CD14-positive monocyte (primary cell): ENCODE data around the gene PLOD1. TPM values are rescaled to one million over a fixed set of nuclear protein-coding genes. Genes with fewer than 3 reads are reported as not detected.
"Not testable (repeated sequence)": the region's sequence is repeated elsewhere in the genome, so short reads cannot be mapped to it uniquely, and the experiment has no call there.

Source experiments
- DNase-seq, 3 donors: peaks; one replicate each; pipeline ENCODE4 v3.0.0-alpha.2; 2011 to 2022
- H2AFZ ChIP-seq: 2 replicates; pipeline ENCODE4 v1.6.0; 2012; ENCODE audit warnings: mild to moderate bottlenecking, low read depth, low read length, inconsistent platforms; ENCODE audit not compliant: insufficient read depth, poor library complexity, severe bottlenecking
- H3K27ac ChIP-seq, 2 donors: 1 replicate in 1 of 2; 2 replicates in 1 of 2; pipeline ENCODE4 v1.5.1; 2012 to 2013; ENCODE audit warnings: low read length in 2 of 2, control low read depth in 1 of 2, inconsistent platforms in 1 of 2, low read depth in 1 of 2, mild to moderate bottlenecking in 1 of 2
- H3K27me3 ChIP-seq, 2 donors: one replicate each; pipeline versions ENCODE4 v1.6.0 to v1.6.1; 2011 to 2013; ENCODE audit warnings: low read length in 2 of 2; ENCODE audit not compliant: control insufficient read depth in 2 of 2, insufficient read depth in 2 of 2
- H3K36me3 ChIP-seq, 2 donors: replicated peaks in 1 of 2; 1 replicate in 1 of 2; 2 replicates in 1 of 2; pipeline versions ENCODE4 v1.5.1 to v1.6.1; 2012 to 2013; ENCODE audit warnings: low read length in 2 of 2, control low read depth in 1 of 2, inconsistent platforms in 1 of 2, mild to moderate bottlenecking in 1 of 2; ENCODE audit not compliant: insufficient read depth in 2 of 2, control insufficient read depth in 1 of 2
- H3K4me1 ChIP-seq, 2 donors: 1 replicate in 1 of 2; 2 replicates in 1 of 2; pipeline versions ENCODE4 v1.5.1 to v1.6.1; 2012 to 2013; ENCODE audit warnings: low read length in 2 of 2, control low read depth in 1 of 2, inconsistent platforms in 1 of 2, mild to moderate bottlenecking in 1 of 2, moderate library complexity in 1 of 2; ENCODE audit not compliant: insufficient read depth in 2 of 2, control insufficient read depth in 1 of 2
- H3K4me2 ChIP-seq: replicated peaks from 2 replicates; pipeline ENCODE3; 2012; ENCODE audit warnings: low read length, moderate library complexity, mild to moderate bottlenecking; ENCODE audit not compliant: poor library complexity, severe bottlenecking; ENCODE audit errors: extremely low read depth
- H3K4me3 ChIP-seq, 3 experiments: fragments of 200-600 bp in 1 of 3; sonication (generic) in 1 of 3; replicated peaks in 1 of 3; 1 replicate in 2 of 3; 2 replicates in 1 of 3; pipeline ENCODE4 v1.5.1; 2011 to 2013; ENCODE audit warnings: low read length in 3 of 3, mild to moderate bottlenecking in 3 of 3, control low read depth in 2 of 3, low read depth in 2 of 3, inconsistent platforms in 1 of 3, moderate library complexity in 1 of 3
- H3K79me2 ChIP-seq: 2 replicates; pipeline ENCODE4 v1.6.0; 2012; ENCODE audit warnings: mild to moderate bottlenecking, control low read depth, inconsistent platforms, low read length, moderate library complexity; ENCODE audit not compliant: insufficient read depth
- H3K9ac ChIP-seq: 2 replicates; pipeline ENCODE4 v1.6.0; 2017; ENCODE audit warnings: low read length, mild to moderate bottlenecking; ENCODE audit not compliant: insufficient read depth, poor library complexity, severe bottlenecking
- H3K9me3 ChIP-seq, 2 donors: replicated peaks in 1 of 2; 1 replicate in 1 of 2; 2 replicates in 1 of 2; pipeline versions ENCODE4 v1.5.1 to v1.6.1; 2012 to 2013; ENCODE audit warnings: low read length in 2 of 2, control low read depth in 1 of 2; ENCODE audit not compliant: control insufficient read depth in 1 of 2, insufficient read depth in 1 of 2
- H4K20me1 ChIP-seq: 2 replicates; pipeline ENCODE4 v1.6.0; 2012; ENCODE audit warnings: mild to moderate bottlenecking, low read length, control low read depth, moderate library complexity; ENCODE audit not compliant: insufficient read depth
- H3K27ac Mint-ChIP-seq, 7 donors: one replicate each; pipeline ENCODE4 v1.8.0; 2020; ENCODE audit warnings: mild to moderate bottlenecking in 7 of 7, mixed read lengths in 7 of 7, moderate library complexity in 6 of 7, inconsistent platforms in 2 of 7
- H3K27me3 Mint-ChIP-seq, 3 donors: one replicate each; pipeline ENCODE4 v1.8.0; 2021 to 2022; ENCODE audit warnings: low read depth in 3 of 3, mild to moderate bottlenecking in 3 of 3, mixed read lengths in 3 of 3, moderate library complexity in 3 of 3, inconsistent platforms in 1 of 3
- H3K36me3 Mint-ChIP-seq, 2 donors: one replicate each; pipeline ENCODE4 v1.8.0; 2020; ENCODE audit warnings: mixed read lengths in 2 of 2, inconsistent platforms in 1 of 2, mild to moderate bottlenecking in 1 of 2
- H3K4me1 Mint-ChIP-seq: one replicate; pipeline ENCODE4 v1.8.0; 2020; ENCODE audit warnings: mild to moderate bottlenecking, mixed read lengths
- H3K4me3 Mint-ChIP-seq, 2 donors: one replicate each; pipeline ENCODE4 v1.8.0; 2020; ENCODE audit warnings: mild to moderate bottlenecking in 2 of 2, mixed read lengths in 2 of 2, moderate library complexity in 1 of 2
- H3K9me3 Mint-ChIP-seq, 7 donors: one replicate each; pipeline ENCODE4 v1.8.0; 2020 to 2022; ENCODE audit warnings: mixed read lengths in 7 of 7, mild to moderate bottlenecking in 6 of 7, moderate library complexity in 6 of 7, inconsistent platforms in 2 of 7
- CTCF ChIP-seq: fragments of 200-600 bp; IDR thresholded peaks from one replicate; pipeline ENCODE4 v1.8.0; 2022; ENCODE audit warnings: antibody characterized with exemption, mild to moderate bottlenecking
- WGBS: methylation state at CpG from one replicate; pipeline ENCODE4 v1.1.5; 2013; ENCODE audit warnings: missing lambda C conversion rate; ENCODE audit not compliant: insufficient coverage; 5-methylcytosine and 5-hydroxymethylcytosine counted together
- intact Hi-C, 2 donors: fragments of 100-400 bp; cut with micrococcal nuclease; formaldehyde crosslinking; loops; one replicate each; pipeline versions ENCODE4 v1.15.0 to v1.15.1; 2023
- polyA plus RNA-seq, 3 donors: library from polyadenylated mRNA; depleted of rRNA in 1 of 3; unstranded in 2 of 3; stranded (reverse) in 1 of 3; fragments of 300-500 nt in 2 of 3; fragments of >200 nt in 1 of 3; fragmentation: Illumina TruSeq in 2 of 3; gene quantifications; 1 replicate in 2 of 3; 2 replicates in 1 of 3; pipeline ENCODE4 v1.2.3, GENCODE V29; 2012 to 2021

PLOD1 gene
- polyA plus RNA-seq, 3 donors, result 44.5 to 53.4 (median 53.1) TPM

GRCh38 chr1:11891433-11892186 is 42.9 kb upstream of the PLOD1 start:
- Histone ChIP-seq H3K9me3 (no peaks in the 10 kb centered on the region), H4K20me1 (no peaks in the 10 kb centered on the region), H3K4me2 (no peak overlapping the region), H3K27me3 (peaks cover 0 to 4% of the 10 kb centered on the region in 2 donors), H3K79me2 (no peaks in the 10 kb centered on the region), H3K27ac (no peak overlapping the region), H3K4me1 (peaks cover 10% of the 10 kb centered on the region in 2 donors), H2AFZ (no peak overlapping the region), H3K4me3 (no peak overlapping the region), H3K9ac (no peak overlapping the region), H3K36me3 (no peaks in the 10 kb centered on the region)
- Mint-ChIP-seq H3K36me3 (no peaks in the 10 kb centered on the region), H3K27me3 (peaks cover 9 to 14% (median 11%) of the 10 kb centered on the region in 3 donors), H3K4me3 (no peak overlapping the region), H3K27ac (no peak overlapping the region), H3K9me3 (peaks cover 0 to 4% (median 0%) of the 10 kb centered on the region in 7 donors), H3K4me1 (peaks cover 12% of the 10 kb centered on the region)
- no peak for DNase-seq
- intact Hi-C loops, result loop anchor here in 1 of 2 donors (2.0 kb wide), 1 partner anchor 53 kb away; no protein-coding TSS in a partner anchor
- no peak for TF ChIP-seq CTCF
- 93% methylated on average over 3 of the region's 6 CpGs for WGBS

GRCh38 chr1:11893907-11894251 is 40.6 kb upstream of the PLOD1 start:
- no peaks in the 10 kb centered on the region for H3K79me2 ChIP-seq
- H3K9me3 ChIP-seq, result peaks cover 0 to 5% of the 10 kb centered on the region in 2 donors
- Mint-ChIP-seq H3K27ac (peak overlapping the region in 1 of 7 donors; percentile 53), H3K27me3 (peaks cover 31 to 35% (median 32%) of the 10 kb centered on the region in 3 donors), H3K4me3 (no peak overlapping the region), H3K36me3 (no peaks in the 10 kb centered on the region), H3K9me3 (peaks cover 0 to 11% (median 0%) of the 10 kb centered on the region in 7 donors), H3K4me1 (peaks cover 12% of the 10 kb centered on the region)
- H3K9ac ChIP-seq, result no peak overlapping the region
- no peak overlapping the region for H3K4me3 ChIP-seq
- DNase-seq, result peak; percentile 42 to 60 (median 60)
- H2AFZ ChIP-seq, result no peak overlapping the region
- no peaks in the 10 kb centered on the region for H3K36me3 ChIP-seq
- intact Hi-C loops, result loop anchor here (1.0 to 2.0 kb wide), 2 partner anchors 55 to 56 kb away; no protein-coding TSS in a partner anchor
- peaks cover 10% of the 10 kb centered on the region in 2 donors for H3K4me1 ChIP-seq
- peak; percentile 91 for TF ChIP-seq CTCF
- H3K27ac ChIP-seq, result no peak overlapping the region
- no peaks in the 10 kb centered on the region for H4K20me1 ChIP-seq
- H3K4me2 ChIP-seq, result no peak overlapping the region
- WGBS, result no CpG with 5 or more reads among the region's 5 CpGs
- H3K27me3 ChIP-seq, result peaks cover 8 to 23% of the 10 kb centered on the region in 2 donors

GRCh38 chr1:11894501-11894900 is 40.0 kb upstream of the PLOD1 start:
- H3K9me3 ChIP-seq, result not testable (repeated sequence)
- peaks cover 37 to 41% (median 38%) of the 10 kb centered on the region in 3 donors for H3K27me3 Mint-ChIP-seq

More at GRCh38 chr1:11894501-11894900, 40.0 kb upstream of the PLOD1 start:
- not testable (repeated sequence) for H4K20me1 ChIP-seq, H3K36me3 ChIP-seq, H3K27ac Mint-ChIP-seq, H3K36me3 Mint-ChIP-seq, H2AFZ ChIP-seq, H3K4me3 ChIP-seq, H3K4me2 ChIP-seq, H3K27ac ChIP-seq, H3K79me2 ChIP-seq, DNase-seq, H3K4me3 Mint-ChIP-seq, H3K9ac ChIP-seq
- intact Hi-C loops, result loop anchor here in 1 of 2 donors (1.0 kb wide), 1 partner anchor 56 kb away; no protein-coding TSS in a partner anchor
- peaks cover 0 to 15% (median 0%) of the 10 kb centered on the region in 7 donors for H3K9me3 Mint-ChIP-seq
- peaks cover 15 to 29% of the 10 kb centered on the region in 2 donors for H3K27me3 ChIP-seq
- peaks cover 10% of the 10 kb centered on the region in 2 donors for H3K4me1 ChIP-seq
- peaks cover 12% of the 10 kb centered on the region for H3K4me1 Mint-ChIP-seq
- WGBS, result 89% methylated on average over 1 of the region's 1 CpG
